Ishikawa (cell line): Measurements from ENCODE around the gene ARPC2.

Experiments used
- CEBPB ChIP-seq: IDR thresholded peaks from 2 replicates; pipeline ENCODE4 v1.6.1; 2012
- TCF12 ChIP-seq: IDR thresholded peaks from 2 replicates; pipeline ENCODE4 v1.6.1; 2012; ENCODE audit warnings: low read depth
- TEAD4 ChIP-seq: IDR thresholded peaks from 2 replicates; pipeline ENCODE4 v1.6.1; 2012
- ZBTB7A ChIP-seq: IDR thresholded peaks from 2 replicates; pipeline ENCODE4 v1.6.1; 2012; ENCODE audit warnings: low read depth
- TF ChIP-seq, protein P1 (sequence below): IDR thresholded peaks from 2 replicates; pipeline ENCODE4 v1.6.1; 2012; ENCODE audit warnings: low read depth, mild to moderate bottlenecking

DNA sequence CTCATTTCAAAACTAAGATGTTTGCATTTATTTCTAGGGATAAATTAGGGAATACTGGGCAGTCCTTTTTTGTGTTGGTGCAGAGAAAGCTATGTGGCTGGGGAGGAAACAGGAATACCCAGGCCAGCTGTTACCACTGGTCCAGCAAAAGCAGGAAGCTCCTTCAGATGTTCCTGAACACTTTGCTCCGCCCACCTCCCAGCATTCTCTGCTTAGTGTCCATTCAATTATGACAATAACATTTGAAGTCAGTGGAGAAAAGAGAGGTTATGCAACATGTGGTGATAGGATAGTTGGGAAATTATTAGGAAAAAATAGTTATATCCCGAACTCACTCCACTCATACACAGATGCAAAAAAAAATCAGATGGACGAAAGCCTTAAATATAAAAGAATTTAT, 22.1 kb upstream of the ARPC2 start:
- TF ChIP-seq TCF12: no peak
- TF ChIP-seq, protein P1, sequence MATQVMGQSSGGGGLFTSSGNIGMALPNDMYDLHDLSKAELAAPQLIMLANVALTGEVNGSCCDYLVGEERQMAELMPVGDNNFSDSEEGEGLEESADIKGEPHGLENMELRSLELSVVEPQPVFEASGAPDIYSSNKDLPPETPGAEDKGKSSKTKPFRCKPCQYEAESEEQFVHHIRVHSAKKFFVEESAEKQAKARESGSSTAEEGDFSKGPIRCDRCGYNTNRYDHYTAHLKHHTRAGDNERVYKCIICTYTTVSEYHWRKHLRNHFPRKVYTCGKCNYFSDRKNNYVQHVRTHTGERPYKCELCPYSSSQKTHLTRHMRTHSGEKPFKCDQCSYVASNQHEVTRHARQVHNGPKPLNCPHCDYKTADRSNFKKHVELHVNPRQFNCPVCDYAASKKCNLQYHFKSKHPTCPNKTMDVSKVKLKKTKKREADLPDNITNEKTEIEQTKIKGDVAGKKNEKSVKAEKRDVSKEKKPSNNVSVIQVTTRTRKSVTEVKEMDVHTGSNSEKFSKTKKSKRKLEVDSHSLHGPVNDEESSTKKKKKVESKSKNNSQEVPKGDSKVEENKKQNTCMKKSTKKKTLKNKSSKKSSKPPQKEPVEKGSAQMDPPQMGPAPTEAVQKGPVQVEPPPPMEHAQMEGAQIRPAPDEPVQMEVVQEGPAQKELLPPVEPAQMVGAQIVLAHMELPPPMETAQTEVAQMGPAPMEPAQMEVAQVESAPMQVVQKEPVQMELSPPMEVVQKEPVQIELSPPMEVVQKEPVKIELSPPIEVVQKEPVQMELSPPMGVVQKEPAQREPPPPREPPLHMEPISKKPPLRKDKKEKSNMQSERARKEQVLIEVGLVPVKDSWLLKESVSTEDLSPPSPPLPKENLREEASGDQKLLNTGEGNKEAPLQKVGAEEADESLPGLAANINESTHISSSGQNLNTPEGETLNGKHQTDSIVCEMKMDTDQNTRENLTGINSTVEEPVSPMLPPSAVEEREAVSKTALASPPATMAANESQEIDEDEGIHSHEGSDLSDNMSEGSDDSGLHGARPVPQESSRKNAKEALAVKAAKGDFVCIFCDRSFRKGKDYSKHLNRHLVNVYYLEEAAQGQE: no peak
- 0 out of 2 replicates have a peak, but pooled peaks have one; percentile 16 for TF ChIP-seq CEBPB
- TF ChIP-seq TEAD4: no peak
- no peak for TF ChIP-seq ZBTB7A
